Cardiac fibroblast (primary cell): ENCODE data around the gene HYAL1.
"Not testable (repeated sequence)": the region's sequence is repeated elsewhere in the genome, so short reads cannot be mapped to it uniquely, and the experiment has no call there.

Experiments used
- DNase-seq, 2 donors: peaks; one replicate each; pipeline versions ENCODE4 v3.0.0 to v3.0.0-alpha.2; 2010; ENCODE audit warnings: low read depth in 2 of 2
- H3K4me3 ChIP-seq, 2 donors: replicated peaks in 1 of 2; 1 replicate in 1 of 2; 2 replicates in 1 of 2; pipeline ENCODE4 v1.5.1; 2011; ENCODE audit warnings: low read depth in 2 of 2, low read length in 2 of 2, mild to moderate bottlenecking in 2 of 2, moderate library complexity in 1 of 2
- CTCF ChIP-seq: IDR thresholded peaks from one replicate; pipeline ENCODE4 v1.5.1; 2011; ENCODE audit warnings: low read depth, mild to moderate bottlenecking, low read length, inconsistent platforms

Gene HYAL1

DNA sequence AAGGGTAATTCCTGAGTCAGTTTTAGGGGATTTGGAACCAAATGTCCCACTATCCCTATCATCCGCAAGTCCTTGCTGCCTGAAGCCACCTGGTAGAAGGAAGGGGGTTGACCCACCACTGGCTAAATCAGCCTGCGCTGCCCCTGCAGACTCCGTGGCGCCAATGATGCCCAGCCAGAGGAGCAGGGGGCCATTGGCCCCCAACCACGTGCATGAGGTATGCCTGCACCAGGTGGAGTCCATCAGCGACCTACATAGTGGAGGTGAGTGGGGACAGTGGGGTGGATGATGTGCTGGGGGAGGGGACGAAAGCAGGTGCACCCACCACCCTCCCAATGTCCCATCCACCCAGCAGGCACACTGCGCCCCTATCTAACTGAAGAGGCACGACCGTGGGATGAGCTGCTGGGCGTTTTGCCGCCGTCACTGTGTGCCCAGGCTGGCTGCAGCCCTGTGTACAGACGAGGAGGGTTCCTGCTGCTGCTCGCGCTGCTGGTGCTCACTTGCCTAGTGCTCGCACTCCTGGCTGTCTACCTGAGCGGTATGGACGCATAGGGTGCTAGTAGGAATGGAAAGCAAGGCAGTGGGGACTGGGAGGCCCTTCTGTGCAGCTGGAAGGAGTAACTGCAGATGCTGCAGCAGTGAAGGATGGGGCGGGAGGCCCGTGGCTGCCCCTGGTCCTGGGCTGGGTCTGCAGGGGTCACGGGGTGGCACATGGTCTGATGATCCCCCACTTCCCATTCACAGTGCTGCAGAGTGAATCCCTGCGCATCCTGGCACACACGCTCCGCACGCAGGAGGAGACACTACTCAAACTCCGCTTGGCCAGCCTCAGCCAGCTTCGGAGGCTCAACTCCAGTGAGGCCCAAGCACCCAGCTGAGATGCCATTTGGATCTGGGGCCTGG lies 16.8 kb downstream of the HYAL1 start:
- TF ChIP-seq CTCF: no peak
- H3K4me3 ChIP-seq: no peak overlapping the region
- DNase-seq: no peak

- not testable (repeated sequence) for DNase-seq
These were observed 19.3 kb downstream of the HYAL1 start for GRCh38 chr3:50284121-50284520.

DNA sequence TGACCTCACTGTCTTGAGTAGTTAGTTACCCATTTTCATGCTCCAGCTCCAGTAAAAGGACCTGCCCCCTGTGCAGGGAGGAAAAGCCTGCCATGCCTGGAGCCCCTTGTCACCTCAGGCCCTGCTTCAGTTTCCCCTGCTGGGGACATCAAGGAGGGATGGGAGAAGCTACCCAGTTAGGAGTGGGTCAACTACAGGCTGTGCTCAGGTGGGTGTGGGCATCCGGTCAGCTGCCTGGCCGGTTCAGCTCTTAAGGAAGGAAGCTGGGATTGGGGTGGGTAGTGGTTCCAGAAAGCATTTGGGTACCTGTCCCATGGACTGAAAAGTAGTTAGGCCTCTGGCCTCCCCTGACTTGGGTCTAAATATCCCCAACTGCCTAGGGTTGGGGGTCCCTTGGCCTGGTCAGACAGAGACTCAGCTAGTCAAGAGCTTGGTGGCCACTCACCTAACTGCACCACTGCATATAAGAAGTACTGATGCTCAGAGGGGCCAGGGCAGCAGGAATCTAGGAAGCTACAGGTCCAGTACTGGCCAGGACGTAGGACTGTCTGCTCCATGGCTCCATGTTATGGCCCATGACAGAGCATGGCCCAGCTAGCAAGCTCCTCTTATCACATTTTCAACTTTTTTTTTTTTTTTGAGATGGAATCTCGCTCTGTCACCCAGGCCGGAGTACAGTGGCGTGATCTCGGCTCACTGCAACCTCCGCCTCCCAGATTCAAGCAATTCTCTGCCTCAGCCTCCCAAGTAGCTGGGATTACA lies 23.9 kb downstream of the HYAL1 start:
- no peak for TF ChIP-seq CTCF
- H3K4me3 ChIP-seq: no peak overlapping the region
- no peak for DNase-seq

More at GRCh38 chr3:50284121-50284520, 19.3 kb downstream of the HYAL1 start:
- not testable (repeated sequence) for H3K4me3 ChIP-seq

GRCh38 chr3:50278880-50279224 lies 24.5 kb downstream of the HYAL1 start, which contains the start of gene LSMEM2:
Gene LSMEM2, plus strand, starts transcription at chr3:50279087. Its CDS starts 27 bp downstream, at chr3:50279114.
- H3K4me3 ChIP-seq: no peak within 1 kb of the TSS
- no peak for DNase-seq
- no peak for TF ChIP-seq CTCF

DNA sequence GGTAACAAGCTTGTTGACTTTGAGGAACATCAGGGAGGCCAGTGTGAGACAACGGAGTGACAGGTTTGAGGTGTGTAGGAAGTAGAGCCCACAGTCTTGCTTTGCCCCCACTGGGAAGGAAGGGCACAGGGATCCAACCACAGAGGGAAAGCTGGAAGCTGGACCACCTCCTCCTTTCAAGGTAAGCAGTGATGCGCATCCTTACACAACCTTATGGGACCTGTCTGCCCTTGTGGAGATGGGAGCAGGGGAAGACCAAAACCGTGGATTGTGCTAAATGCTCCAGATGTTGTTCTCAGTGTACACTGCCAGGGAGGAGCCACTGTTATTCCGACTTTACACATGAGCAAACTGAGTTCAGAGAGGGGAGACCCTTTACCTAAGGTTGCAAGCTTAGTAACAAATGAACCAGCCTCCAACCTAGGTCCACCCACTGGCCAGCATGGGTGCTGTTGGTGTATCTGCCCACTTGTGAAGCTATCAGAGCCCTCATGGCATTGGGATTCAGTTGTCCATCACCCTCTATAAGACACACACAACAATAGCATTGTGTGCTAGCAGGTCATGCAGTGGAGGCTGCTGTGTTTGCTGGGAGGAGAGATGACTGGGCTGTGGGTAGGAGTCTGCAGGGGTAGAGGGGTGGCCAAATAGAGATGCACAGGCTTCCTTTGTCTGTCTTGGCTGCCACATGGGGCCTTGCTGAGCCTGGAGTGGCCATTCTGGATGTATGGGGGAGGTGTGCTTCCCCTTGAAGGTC lies 25.1 kb downstream of the HYAL1 start:
- no peak for TF ChIP-seq CTCF
- no peak overlapping the region for H3K4me3 ChIP-seq
- DNase-seq: no peak

GRCh38 chr3:50276762-50277101 lies 26.6 kb downstream of the HYAL1 start:
- DNase-seq: no peak
- no peak for TF ChIP-seq CTCF
- no peak overlapping the region for H3K4me3 ChIP-seq
